B cell (primary cell): ENCODE results near the gene ZBP1. TPM values are rescaled to one million over a fixed set of nuclear protein-coding genes. Genes with fewer than 3 reads are reported as not detected.

Source experiments
- ATAC-seq: fragments of 200-7000 bp; cut with Tn5 transposase; one replicate; pipeline ENCODE4 v1.10.0; 2021; ENCODE audit warnings: low read depth, mild to moderate bottlenecking, moderate number of reproducible peaks, moderate library complexity
- CTCF ChIA-PET: fragments of 350-600 bp; sonication (Branson Sonifier 250); formaldehyde crosslinking; loops from one replicate; lab custom pipeline; 2021; ENCODE audit warnings: antibody characterized with exemption, inconsistent platforms; lab: Charles Lee
- POLR2A ChIA-PET: fragments of 350-600 bp; sonication (Branson Sonifier 250); formaldehyde crosslinking; loops from one replicate; lab custom pipeline; 2021; ENCODE audit warnings: antibody characterized with exemption; lab: Charles Lee
- DNase-seq: peaks from one replicate; pipeline ENCODE4 v3.0.0; 2013
- H2AFZ ChIP-seq: 2 replicates; pipeline ENCODE4 v1.6.1; 2012; ENCODE audit warnings: mild to moderate bottlenecking, low read depth, low read length; ENCODE audit not compliant: insufficient read depth, poor library complexity, severe bottlenecking
- H3K27ac ChIP-seq, 2 donors: 1 replicate in 1 of 2; 2 replicates in 1 of 2; pipeline ENCODE4 v1.5.1; 2012 to 2013; ENCODE audit warnings: low read length in 2 of 2, mild to moderate bottlenecking in 2 of 2, moderate library complexity in 1 of 2
- H3K27me3 ChIP-seq, 4 experiments: fragments of 200-600 bp in 1 of 4; sonication (generic) in 1 of 4; replicated peaks in 1 of 4; 1 replicate in 2 of 4; 2 replicates in 2 of 4; pipeline versions ENCODE4 v1.6.1 to v1.7.0; 2013 to 2016; ENCODE audit warnings: low read length in 3 of 4, mild to moderate bottlenecking in 2 of 4, mixed read lengths in 1 of 4, moderate library complexity in 1 of 4; ENCODE audit not compliant: insufficient read depth in 4 of 4, control insufficient read depth in 3 of 4; ENCODE audit errors: control extremely low read depth in 1 of 4
- H3K36me3 ChIP-seq, 2 experiments: replicated peaks in 1 of 2; 1 replicate in 1 of 2; 2 replicates in 1 of 2; pipeline versions ENCODE4 v1.6.1 to v1.7.1; 2013; ENCODE audit warnings: low read length in 1 of 2; ENCODE audit not compliant: insufficient read depth in 2 of 2, control insufficient read depth in 1 of 2; ENCODE audit errors: control extremely low read depth in 1 of 2, extremely low read depth in 1 of 2
- H3K4me1 ChIP-seq, 2 donors: fragments of 200-600 bp in 1 of 2; sonication (generic) in 1 of 2; 1 replicate in 1 of 2; 2 replicates in 1 of 2; pipeline versions ENCODE4 v1.5.1 to v1.6.1; 2013 to 2017; ENCODE audit warnings: low read length in 2 of 2; ENCODE audit not compliant: control insufficient read depth in 2 of 2, insufficient read depth in 2 of 2
- H3K4me2 ChIP-seq: replicated peaks from 2 replicates; pipeline ENCODE3; 2012; ENCODE audit warnings: mild to moderate bottlenecking, low read depth, low read length; ENCODE audit not compliant: poor library complexity, severe bottlenecking
- H3K4me3 ChIP-seq, 5 experiments: fragments of 200-600 bp in 1 of 5; sonication (generic) in 1 of 5; 1 replicate in 3 of 5; 2 replicates in 2 of 5; pipeline versions ENCODE4 v1.5.1 to v1.7.0; 2011 to 2016; ENCODE audit warnings: low read length in 4 of 5, mild to moderate bottlenecking in 4 of 5, low read depth in 2 of 5, control low read depth in 1 of 5, moderate library complexity in 1 of 5; ENCODE audit not compliant: insufficient read depth in 1 of 5; ENCODE audit errors: control extremely low read depth in 1 of 5, extremely low read depth in 1 of 5
- H3K79me2 ChIP-seq: fragments of 200-600 bp; sonication (generic); one replicate; pipeline ENCODE4 v1.6.0; 2016; ENCODE audit warnings: low read length; ENCODE audit not compliant: control insufficient read depth, insufficient read depth
- H3K9ac ChIP-seq: fragments of 200-600 bp; sonication (generic); 2 replicates; pipeline ENCODE4 v1.6.1; 2017; ENCODE audit warnings: mild to moderate bottlenecking, low read length, moderate library complexity
- H3K9me3 ChIP-seq, 3 donors: one replicate each; pipeline versions ENCODE4 v1.6.1 to v1.7.1; 2013; ENCODE audit warnings: low read length in 2 of 3; ENCODE audit not compliant: control insufficient read depth in 2 of 3, insufficient read depth in 1 of 3; ENCODE audit errors: control extremely low read depth in 1 of 3
- H4K20me1 ChIP-seq: 2 replicates; pipeline ENCODE4 v1.6.0; 2012; ENCODE audit warnings: mild to moderate bottlenecking, low read length; ENCODE audit not compliant: insufficient read depth, control insufficient read depth, poor library complexity, severe bottlenecking
- H3K27ac Mint-ChIP-seq: one replicate; pipeline ENCODE4 v1.8.0; 2021; ENCODE audit warnings: mixed read lengths
- H3K27me3 Mint-ChIP-seq: one replicate; pipeline ENCODE4 v1.8.0; 2021; ENCODE audit warnings: mixed read lengths
- H3K4me1 Mint-ChIP-seq: one replicate; pipeline ENCODE4 v1.8.0; 2021; ENCODE audit warnings: mixed read lengths
- H3K4me3 Mint-ChIP-seq: one replicate; pipeline ENCODE4 v1.8.0; 2021; ENCODE audit warnings: mixed read lengths
- H3K9me3 Mint-ChIP-seq: one replicate; pipeline ENCODE4 v1.8.0; 2022; ENCODE audit warnings: mixed read lengths; ENCODE audit not compliant: insufficient read depth
- CTCF ChIP-seq: fragments of 200-600 bp; IDR thresholded peaks from one replicate; pipeline ENCODE4 v1.8.0; 2022; ENCODE audit warnings: antibody characterized with exemption, mild to moderate bottlenecking
- EZH2 ChIP-seq: IDR thresholded peaks from 2 replicates; pipeline ENCODE4 v1.6.1; 2012; ENCODE audit warnings: borderline replicate concordance, low read depth, mild to moderate bottlenecking, moderate library complexity, low read length; ENCODE audit not compliant: insufficient read depth, poor library complexity, severe bottlenecking
- WGBS: methylation state at CpG from one replicate; pipeline ENCODE4 v1.1.5; 2013; ENCODE audit warnings: missing lambda C conversion rate; ENCODE audit not compliant: insufficient coverage; 5-methylcytosine and 5-hydroxymethylcytosine counted together
- intact Hi-C: fragments of 100-400 bp; cut with micrococcal nuclease; formaldehyde crosslinking; loops from one replicate; pipeline ENCODE4 v1.10.0; 2022
- polyA plus RNA-seq: library from polyadenylated mRNA; depleted of rRNA; stranded (reverse); fragments of >200 nt; gene quantifications from 2 replicates; pipeline ENCODE4 v1.2.3, GENCODE V29; 2012
- total RNA-seq, 2 donors: library from RNA; stranded (reverse); fragments of 120-200 nt in 1 of 2; gene quantifications; 1 replicate in 1 of 2; 2 replicates in 1 of 2; pipeline versions ENCODE4 v1.2.3 to v1.2.4, GENCODE V29; 2013 to 2022

The ZBP1 gene
- total and polyA plus RNA-seq, 2 donors (not counting 1 experiment from before 2014, with no cell fraction given), result 29.9 to 69.2 TPM

- Mint-ChIP-seq H3K27ac (no peak overlapping the region), H3K27me3 (peaks cover 71% of the 10 kb centered on the region), H3K9me3 (no peaks in the 10 kb centered on the region), H3K4me1 (no peaks in the 10 kb centered on the region), H3K4me3 (no peak overlapping the region)
- Histone ChIP-seq H3K27ac (no peak overlapping the region), H2AFZ (no peak overlapping the region), H3K4me2 (no peak overlapping the region), H3K36me3 (no peaks in the 10 kb centered on the region), H3K9ac (no peak overlapping the region), H3K9me3 (peaks cover 0 to 18% (median 4%) of the 10 kb centered on the region in 3 donors), H3K27me3 (peaks cover 0 to 39% (median 7%) of the 10 kb centered on the region in 4 experiments), H3K4me1 (no peaks in the 10 kb centered on the region), H4K20me1 (no peaks in the 10 kb centered on the region), H3K4me3 (no peak overlapping the region), H3K79me2 (no peaks in the 10 kb centered on the region)
- intact Hi-C loops, result no loop called here
- ChIA-PET POLR2A (no interaction called here), CTCF (interaction anchor here (0.8 to 1.2 kb wide), 3 partner anchors 11 to 628 kb away, joined by 3 to 5 read pairs (median 3); no protein-coding TSS in a partner anchor)
- no peak for TF ChIP-seq EZH2
- TF ChIP-seq CTCF, result peak; percentile 37
- WGBS, result 38% methylated on average over 12 of the region's 21 CpGs
- no peak for DNase-seq
- ATAC-seq, result no peak
These were observed 37.6 kb downstream of the ZBP1 start for GRCh38 chr20:57582432-57583288.

GRCh38 chr20:57582029-57582378, 38.2 kb downstream of the ZBP1 start:
- Histone ChIP-seq H3K9ac (no peak overlapping the region), H4K20me1 (no peaks in the 10 kb centered on the region), H3K36me3 (no peaks in the 10 kb centered on the region), H3K27me3 (peaks cover 0 to 43% (median 7%) of the 10 kb centered on the region in 4 experiments), H3K79me2 (no peaks in the 10 kb centered on the region), H3K4me1 (no peaks in the 10 kb centered on the region), H3K4me3 (no peak overlapping the region), H3K9me3 (peaks cover 0 to 11% (median 0%) of the 10 kb centered on the region in 3 donors), H3K27ac (no peak overlapping the region), H2AFZ (no peak overlapping the region), H3K4me2 (no peak overlapping the region)
- H3K9me3 Mint-ChIP-seq, result no peaks in the 10 kb centered on the region
- peaks cover 69% of the 10 kb centered on the region for H3K27me3 Mint-ChIP-seq
- ATAC-seq, result no peak
- TF ChIP-seq EZH2 (no peak), CTCF (no peak)
- no peaks in the 10 kb centered on the region for H3K4me1 Mint-ChIP-seq
- POLR2A ChIA-PET, result no interaction called here
- intact Hi-C loops, result no loop called here
- CTCF ChIA-PET, result interaction anchor here (0.9 to 1.4 kb wide), 3 partner anchors 12 to 14 kb away, joined by 3 to 5 read pairs (median 3); no protein-coding TSS in a partner anchor
- DNase-seq, result no peak
- no peak overlapping the region for H3K27ac Mint-ChIP-seq
- WGBS, result 88% methylated on average over 5 of the region's 5 CpGs
- H3K4me3 Mint-ChIP-seq, result no peak overlapping the region
